SW480 (cell line): Measurements from ENCODE around the gene EXOC4.
"Not testable (repeated sequence)": the region's sequence is repeated elsewhere in the genome, so short reads cannot be mapped to it uniquely, and the experiment has no call there.

Source experiments
- DNase-seq: peaks from one replicate; pipeline ENCODE4 v3.0.0-alpha.2; 2016; ENCODE audit warnings: low spot score

Gene EXOC4

DNA sequence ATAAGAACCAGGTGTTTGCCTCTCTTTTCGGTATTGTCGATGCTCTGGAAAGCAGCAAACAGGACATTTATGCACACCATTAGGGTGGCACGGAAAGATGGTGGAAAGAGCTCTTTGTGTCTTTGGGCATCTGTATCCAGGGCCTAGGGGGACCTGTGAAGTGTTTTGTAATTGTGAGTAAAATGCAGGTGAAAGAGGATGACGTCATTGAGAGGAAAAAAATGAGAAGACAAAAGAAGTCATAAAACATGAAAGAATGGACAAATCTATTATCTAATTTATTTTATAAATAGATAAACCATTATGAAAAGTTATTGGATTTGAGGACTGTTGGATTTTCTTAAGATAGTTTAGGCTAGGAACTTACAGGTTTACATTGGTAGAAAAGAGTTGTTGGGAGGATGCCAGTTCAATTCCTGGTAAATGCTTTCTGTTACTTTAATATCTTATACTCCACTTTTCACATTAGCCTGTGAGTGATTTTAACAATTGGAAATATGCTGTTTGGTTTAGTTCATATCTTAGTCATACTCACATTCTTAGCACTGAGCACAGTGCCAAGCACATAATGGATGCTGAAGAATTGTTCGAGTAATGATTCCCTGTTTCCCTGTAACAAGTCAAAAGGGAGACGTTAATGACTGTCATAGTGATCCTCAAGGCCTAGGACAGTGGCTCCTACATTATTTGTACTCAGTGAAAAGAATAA is 62.6 kb downstream of the EXOC4 start:
- DNase-seq, result no peak

DNA sequence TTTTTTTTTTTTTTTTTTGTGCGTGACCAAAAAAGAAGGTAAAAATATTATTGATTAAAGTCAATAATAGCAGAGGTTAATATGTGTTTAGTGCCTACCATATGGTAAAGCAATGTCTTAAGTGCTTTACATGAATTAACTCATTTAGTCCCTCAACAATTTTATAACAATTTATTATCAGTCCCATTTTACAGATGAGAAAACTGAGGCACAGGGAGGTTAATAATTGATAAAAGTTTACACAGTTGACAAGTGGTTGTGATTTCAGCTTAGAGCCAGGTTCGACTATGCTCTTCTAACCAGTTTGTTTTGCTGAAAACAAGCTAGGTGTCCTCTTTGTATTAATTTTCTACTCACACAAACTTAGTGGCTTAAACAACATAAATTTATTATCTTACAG is 67.0 kb downstream of the EXOC4 start:
- no peak for DNase-seq

DNA sequence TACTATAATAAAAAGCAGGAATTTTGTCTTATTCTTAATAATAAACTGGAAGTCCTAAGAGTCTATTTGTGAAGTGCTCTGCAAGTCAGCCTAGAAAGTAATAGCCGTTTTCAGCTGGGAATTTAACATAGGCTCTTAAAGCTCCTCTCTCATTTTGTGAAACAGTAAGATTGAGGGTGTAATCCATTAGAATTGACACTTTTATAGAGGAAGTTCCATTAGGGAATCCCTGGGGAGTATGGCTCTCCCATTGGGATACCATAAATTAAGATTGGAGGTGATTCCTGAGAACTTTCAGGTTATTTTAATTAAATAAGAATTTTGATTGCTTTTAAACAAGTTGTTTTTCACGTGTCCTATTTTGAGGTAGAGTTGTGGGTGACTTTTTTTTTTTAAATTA is 68.0 kb downstream of the EXOC4 start:
- DNase-seq, result no peak

DNA sequence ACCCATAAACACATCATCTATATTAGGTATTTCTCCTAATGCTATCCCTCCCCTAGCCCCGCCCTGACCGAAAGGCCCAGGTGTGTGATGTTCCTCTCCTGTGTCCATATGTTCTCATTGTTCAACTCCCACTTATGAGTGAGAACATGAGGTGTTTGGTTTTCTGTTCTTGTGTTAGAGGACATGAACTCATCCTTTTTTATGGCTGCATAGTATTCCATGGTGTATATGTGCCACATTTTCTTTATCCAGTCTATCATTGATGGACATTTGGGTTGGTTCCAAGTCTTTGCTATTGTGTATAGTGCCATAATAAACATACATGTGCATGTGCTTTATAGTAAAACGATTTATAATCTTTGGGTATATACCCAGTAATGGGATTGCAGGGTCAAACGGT is 68.5 kb downstream of the EXOC4 start:
- not testable (repeated sequence) for DNase-seq

DNA sequence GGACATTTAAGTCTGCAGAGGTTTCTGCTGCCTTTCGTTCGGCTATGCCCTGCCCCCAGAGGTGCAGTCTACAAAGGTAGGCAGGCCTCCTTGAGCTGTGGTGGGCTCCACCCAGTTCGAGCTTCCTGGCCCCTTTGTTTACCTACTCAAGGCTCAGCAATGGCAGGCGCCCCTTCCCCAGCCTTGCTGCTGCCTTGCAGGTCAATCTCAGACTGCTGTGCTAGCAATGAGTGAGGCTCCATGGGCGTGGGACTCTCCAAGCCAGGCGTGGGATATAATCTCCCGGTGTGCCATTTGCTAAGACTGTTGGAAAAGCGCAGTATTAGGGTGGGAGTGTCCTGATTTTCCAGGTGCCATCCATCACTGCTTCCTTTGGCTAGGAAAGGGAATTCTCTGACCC is 73.9 kb downstream of the EXOC4 start:
- DNase-seq, result not testable (repeated sequence)

DNA sequence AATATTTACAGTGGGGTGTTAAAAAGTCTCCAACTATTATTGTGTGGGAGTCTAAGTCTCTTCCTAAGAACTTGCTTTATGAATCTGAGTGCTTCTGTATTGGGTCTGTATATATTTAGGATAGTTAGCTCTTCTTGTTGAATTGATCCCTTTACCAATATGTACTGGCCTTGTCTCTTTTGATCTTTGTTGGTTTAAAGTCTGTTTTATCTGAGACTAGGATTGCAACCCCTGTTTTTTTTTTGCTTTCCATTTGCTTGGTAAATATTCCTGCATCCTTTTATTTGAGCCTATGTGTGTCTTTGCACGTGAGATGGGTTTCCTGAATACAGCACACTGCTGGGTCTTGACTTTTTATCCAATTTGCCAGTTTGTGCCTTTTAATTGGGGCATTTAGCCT is 75.1 kb downstream of the EXOC4 start:
- DNase-seq, result not testable (repeated sequence)

DNA sequence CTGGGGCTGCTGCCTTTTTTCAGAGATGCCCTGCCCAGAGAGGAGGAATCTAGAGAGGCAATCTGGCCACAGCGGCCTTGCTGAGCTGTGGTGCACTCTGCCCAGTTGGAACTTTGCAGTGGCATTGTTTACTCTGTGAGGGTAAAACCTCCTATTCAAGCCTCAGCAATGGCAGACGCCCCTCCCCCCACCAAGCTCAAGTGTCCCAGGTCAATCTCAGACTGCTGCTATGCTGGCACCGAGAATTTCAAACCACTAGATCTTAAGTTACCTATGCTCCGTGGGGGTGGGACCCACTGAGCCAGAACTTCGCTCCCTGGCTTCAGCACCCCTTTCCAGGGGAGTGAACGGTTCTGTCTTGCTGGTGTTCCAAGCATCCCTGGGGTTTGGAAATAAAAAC is 77.2 kb downstream of the EXOC4 start:
- DNase-seq, result no peak

DNA sequence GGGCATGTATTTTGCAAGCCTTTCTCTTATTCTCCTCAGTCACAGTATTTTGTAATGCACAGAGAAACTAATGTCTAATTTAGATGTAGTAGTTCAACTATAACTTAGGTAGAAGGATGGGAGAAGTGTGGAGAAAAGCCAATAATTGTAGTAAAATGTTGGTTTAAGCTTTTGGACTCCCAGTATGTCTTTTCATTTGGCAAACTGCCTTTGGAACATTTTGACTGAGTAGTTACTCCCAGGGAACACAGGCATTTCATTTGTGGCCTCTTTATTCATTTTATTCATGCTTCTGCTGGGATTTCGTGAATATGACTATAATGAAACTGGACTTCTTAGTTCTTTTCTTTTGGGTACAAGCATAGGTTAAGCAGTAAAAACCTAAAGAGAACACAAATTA is 79.0 kb downstream of the EXOC4 start:
- DNase-seq, result no peak

DNA sequence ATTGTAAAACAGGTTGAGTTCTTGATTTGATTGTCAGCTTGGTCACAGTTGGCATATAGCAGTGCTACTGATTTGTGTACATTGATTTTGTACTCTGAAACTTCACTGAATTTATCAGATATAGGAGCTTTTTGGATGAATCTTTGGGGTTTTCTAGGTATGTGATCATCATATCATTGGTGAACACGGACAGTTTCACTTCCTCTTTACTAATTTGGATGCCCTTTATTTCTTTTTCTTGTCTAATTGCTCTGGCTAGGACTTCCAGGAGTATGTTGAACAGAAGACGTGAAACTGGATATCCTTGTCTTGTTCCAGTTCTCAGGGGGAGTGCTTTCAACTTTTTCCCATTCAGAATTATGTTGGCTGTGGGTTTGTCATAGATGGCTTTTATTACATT is 86.9 kb downstream of the EXOC4 start:
- no peak for DNase-seq

DNA sequence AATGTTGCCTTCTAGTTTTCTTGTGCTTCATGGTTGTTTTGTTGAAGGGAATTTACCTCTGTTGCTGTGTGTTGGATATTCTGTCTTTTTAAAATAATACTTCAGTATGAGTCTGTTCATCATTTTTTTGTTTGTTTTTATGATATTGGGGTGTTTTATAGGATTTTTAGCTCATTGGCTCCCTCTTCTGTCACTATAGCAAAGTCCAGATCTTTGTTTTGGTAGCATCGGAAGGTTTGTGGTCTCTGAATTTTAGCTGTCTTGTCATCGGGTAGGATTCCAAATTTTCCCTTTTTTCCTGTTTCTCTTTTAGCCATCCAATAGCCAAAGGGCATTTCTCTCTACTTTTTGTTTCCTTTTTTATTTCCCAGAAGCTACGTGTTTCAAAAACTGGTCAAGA is 91.4 kb downstream of the EXOC4 start:
- no peak for DNase-seq

DNA sequence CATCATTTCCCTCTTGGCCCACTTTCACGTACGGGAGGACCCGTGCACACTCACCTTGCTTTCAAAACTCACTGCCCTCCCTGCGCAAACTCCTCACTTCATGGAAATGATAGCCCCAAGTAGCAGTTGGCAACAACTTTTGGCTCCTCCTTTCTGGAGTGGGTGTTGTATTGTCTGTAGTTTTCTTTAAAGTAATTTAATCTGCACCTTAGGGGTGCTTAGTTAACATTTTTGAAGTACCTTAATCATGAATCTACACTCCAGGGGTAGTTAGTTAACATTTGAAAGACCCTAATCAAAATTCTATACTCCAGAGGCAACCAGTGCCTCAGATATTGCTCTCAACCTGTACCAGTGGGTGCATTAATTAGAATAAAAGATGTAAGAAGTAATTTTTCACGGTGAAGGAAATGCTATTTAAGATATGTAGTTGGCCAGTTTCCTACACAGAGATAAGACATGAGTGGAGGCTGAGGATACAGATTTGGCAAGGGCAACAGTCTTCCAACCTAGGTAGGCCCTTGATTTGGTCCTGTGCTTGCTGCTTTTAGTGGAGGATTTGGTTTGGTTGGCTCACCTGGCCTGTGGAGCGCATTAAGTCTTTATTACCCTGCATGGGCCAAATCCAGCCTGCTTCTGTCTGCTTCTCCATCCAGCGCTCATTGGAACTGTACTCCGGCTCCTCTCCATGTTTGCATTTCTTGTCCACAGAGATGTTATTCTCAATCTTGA is 93.0 kb downstream of the EXOC4 start:
- no peak for DNase-seq

DNA sequence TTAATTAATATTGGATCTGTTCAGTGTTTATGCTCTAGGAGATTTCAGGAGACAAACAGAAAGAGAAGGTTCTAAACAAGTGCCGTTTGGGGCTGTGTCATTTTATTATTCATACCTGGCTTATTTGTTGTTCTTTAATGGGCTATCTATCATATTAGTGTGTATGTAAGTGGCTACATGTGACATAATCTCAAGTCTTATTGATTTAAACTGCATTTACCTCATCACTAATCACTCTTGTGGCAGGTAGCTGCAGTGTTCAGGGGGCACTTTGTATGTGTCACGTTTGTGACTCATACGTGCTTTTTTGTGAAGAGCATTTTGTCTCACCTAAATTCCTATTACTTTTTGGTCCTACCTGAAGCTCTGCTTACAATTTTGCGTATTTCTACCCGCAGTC is 95.4 kb downstream of the EXOC4 start:
- no peak for DNase-seq

DNA sequence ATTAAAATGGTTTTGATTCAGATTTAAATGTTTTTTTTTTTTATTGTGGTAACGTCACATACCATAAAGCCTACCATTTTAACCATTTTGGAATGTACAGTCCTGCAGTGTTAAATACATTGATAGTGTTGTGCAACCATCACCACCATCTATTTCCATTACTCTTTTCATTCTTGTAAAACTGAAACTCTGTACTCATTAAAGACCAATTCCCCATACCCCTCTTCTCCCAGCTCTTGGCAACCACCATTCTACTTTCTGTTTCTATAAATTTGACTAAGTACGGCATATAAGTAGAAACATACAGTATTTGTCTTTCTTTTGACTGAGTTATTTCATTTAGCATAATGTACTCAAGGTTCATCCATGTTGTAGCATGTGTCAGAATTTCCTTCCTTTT is 96.2 kb downstream of the EXOC4 start:
- DNase-seq, result no peak

DNA sequence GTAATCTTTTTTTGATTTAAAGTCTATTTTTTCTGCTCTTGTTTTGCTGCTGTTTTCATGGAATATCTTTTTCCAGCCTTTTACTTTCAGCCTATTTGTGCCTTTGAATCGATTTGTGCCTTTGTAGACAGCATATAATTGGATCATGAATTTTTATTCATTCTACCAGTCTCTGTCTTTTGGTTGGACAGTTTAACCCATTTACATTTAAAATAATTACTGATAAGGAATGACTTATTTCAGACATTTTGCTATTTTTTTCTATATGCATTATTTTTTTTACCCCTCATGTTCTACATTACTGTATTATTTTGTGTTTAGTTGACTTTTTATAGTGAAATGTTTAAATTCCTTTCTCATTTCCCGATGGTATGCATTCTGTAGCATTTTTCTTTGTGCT is 99.6 kb downstream of the EXOC4 start:
- no peak for DNase-seq

DNA sequence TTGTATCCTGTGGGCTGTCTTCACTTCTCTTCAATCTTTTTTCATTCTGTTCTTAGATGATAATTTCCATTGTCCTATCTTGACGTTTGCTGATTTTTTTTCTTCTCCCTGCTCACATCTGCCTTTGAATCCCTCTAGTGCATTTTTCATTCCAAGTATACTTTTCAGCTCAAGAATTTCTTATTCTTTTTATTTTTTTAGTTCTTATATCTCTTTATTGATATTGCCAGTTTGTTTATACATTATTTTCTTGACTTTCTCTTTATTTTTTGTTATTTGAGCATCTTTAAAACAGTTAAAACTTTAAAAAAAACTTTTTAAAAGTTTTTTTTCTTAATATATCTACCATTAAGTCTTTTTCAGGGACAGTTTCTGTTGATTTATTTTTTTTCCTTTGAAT is 100.9 kb downstream of the EXOC4 start:
- no peak for DNase-seq

DNA sequence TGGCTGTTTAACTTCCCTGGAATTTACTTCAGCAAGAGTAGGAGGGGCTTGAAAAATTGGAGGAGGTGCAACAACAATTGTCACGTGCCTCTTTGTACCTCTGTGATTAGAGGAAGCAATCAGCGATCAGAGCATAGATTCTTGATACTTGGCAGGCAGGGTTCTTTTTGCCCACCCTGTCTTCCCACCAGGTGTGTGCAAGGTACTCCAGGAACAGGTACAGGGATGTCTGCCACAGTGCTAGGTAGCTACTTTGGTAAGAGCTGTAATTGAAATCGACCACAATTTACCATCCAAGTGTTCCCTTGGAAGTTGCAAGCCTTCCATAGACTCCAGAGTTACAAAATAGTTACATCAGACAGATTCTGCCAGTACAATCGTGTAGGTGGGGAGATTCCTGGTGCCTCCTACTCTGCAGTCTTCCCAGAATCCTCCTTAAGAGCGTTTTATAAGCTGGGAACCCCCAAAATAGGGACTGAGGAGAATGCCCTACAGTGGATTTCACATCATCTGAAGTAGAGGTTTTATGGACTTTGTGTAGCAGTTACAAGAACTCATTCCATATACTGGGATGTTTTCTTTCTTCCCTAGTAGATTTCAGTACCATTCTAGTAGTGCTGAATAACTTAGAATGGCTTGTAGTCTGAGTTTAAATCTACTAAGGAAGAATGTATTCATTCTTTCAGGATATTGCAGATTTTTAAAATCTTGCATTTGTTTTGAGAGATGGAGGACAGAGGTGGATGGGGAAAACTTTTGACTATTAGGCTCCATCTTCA is 101.9 kb downstream of the EXOC4 start:
- no peak for DNase-seq

DNA sequence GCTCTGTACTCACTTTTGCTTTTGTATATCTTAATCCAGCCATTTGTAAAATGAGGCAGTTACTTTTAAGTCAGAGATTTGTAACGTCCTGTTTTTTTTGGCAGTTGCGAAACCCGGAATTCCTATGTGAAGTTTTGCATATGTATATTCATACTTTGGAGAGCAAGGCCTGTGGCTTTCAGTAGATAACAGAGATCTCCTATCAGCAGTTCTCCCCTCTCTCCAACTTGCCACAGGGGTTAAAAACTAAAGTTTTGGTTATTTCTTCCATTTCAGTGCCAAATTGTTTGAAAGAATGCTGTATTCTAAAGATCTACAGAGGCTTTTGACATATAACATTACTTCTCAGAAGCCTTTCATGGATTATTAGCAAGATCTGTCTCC is 102.4 kb downstream of the EXOC4 start:
- no peak for DNase-seq

DNA sequence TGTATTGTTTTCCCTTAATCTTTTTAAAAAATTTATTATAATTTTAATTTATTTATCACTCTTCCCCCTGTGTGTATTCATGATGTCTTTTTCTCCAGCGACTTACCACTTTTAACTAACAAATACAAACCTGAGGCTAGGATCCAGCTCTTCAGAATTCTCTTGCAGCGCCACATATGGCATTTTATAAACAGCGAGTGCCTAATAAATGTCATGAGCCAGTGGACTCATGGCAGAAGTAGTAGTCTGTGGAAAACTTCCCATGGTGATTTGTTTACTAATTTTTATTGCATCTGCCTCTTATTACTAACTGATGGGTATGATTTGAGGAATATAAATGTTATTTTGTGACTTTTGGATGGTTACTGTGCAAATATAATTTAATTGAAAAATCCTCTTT is 102.9 kb downstream of the EXOC4 start:
- no peak for DNase-seq

DNA sequence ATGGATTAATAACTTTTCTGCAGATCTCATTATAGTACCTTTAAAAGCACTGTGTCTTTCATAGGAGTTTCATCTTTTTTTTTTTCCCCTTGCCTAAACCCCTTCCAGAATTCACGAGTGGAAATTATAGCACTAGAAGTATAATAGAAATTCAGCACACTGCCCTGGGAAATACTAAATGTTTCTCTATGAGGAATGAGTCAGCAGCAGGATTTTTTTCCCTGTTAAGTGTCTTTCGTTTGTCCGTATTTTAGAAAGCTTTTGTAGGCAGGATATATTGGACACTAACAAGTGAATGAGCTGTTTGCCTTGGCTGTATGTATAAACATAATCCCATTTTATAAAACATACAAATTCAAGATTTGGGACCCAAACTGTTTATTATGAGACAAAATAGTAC is 105.8 kb downstream of the EXOC4 start:
- DNase-seq, result no peak

DNA sequence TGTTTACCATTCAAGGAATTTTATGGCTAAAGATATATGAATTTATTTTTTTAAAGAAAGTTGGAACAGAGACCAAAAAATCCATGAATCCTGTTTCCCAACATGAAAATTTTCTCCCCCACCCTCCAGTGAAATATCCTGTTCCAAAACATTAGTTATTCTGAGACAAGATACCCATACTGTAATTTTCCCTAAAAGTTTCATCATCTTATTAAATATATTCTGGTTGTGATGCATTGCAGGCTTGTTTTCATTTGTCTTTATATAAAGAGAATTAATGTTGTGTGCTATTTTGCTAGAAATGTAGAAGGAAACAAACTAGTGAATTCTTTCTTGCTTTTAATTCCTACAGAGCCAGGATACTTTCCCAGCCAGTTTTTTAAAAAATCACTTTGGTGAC is 106.6 kb downstream of the EXOC4 start:
- DNase-seq, result no peak

DNA sequence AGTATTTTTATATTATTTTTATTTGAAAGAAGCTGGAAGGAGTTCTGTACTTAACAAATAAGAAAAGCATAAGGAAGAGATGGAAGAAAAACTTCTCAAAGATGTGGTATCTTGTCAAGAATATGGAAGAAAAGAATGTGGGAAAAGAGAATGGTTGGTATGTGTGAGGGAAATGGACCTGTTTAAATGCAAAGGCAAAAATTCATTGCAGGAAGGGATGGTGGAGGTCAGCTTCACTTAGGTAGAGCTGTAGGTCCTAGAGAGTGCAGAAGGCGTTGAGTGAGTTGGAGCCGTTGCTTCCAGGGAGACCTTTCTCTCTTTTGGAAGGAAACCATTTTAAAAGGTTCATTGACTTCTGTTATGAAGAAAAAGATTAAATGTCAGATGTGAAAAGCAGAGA is 107.3 kb downstream of the EXOC4 start:
- no peak for DNase-seq

DNA sequence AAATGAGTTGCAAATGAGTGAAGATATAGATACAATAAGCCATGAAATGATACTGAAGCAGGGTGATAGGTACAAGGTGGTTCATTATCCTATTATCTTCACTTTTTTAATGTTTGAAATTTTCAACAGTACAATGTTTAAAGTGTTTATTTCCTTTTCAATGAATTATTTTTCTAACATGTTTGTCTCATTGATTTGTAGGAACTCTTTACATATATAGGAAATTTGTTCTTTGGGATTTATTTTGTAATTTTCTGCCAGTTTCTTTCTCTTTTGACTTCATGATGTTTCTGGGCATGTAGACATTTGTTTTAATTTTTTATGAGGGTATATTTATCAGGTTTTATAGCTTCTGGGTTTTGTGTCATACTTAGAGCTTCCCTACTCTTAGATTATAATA is 108.9 kb downstream of the EXOC4 start:
- DNase-seq, result no peak

DNA sequence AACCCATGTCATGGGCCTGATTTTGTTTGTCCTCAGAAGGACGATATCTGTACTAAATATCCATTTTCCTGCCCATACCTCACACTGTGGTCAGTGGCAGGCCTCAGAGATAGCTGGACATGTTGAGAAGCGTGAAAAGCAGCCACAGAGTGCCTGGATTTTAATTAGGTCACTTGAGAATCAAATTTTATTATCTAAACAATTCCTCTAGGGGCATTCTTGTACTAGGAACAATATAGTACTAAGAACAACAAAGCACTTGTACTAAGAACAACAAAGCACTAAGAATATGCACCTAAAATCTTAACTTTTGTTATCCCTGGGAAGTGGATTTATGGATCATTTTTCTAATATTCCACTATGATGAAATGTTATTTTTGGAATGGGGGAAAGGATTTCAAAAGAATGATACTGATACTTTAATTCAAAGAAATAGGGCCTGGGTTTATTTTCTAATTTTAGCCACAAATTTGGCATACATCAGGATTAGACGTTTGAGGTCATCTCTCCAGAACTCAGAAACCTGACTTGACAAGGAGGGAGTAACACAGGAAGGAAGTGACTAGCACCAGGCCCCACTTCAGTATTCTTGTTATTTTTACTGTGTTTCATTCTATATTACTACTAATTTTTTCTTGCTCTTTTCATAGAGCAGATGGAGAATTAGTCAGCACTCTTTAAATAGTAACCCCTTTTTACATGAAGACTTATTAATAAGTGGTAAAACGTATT is 112.2 kb downstream of the EXOC4 start:
- no peak for DNase-seq
